HepG2 (cell line): ENCODE data around the gene CMYA5. TPM values are rescaled to one million over a fixed set of nuclear protein-coding genes. Genes with fewer than 3 reads are reported as not detected.

Experiments used
- HDAC1 ChIP-seq: sonication (generic); formaldehyde crosslinking; IDR thresholded peaks from 2 replicates; pipeline ENCODE4 v1.5.1; 2020; ENCODE audit warnings: mild to moderate bottlenecking, missing genetic modification reagents
- HDAC6 ChIP-seq: fragments of 200-600 bp; sonication (generic); IDR thresholded peaks from 2 replicates; pipeline ENCODE4 v1.7.0; 2017; ENCODE audit warnings: mild to moderate bottlenecking, antibody characterized with exemption, low read length, low read depth
- MTA3 ChIP-seq: sonication (generic); formaldehyde crosslinking; IDR thresholded peaks from 2 replicates; pipeline ENCODE4 v1.4.0; 2020; ENCODE audit warnings: missing genetic modification reagents
- PHF20 ChIP-seq: sonication (generic); formaldehyde crosslinking; IDR thresholded peaks from 2 replicates; pipeline ENCODE4 v1.5.0; 2020; ENCODE audit warnings: mild to moderate bottlenecking, missing genetic modification reagents
- RFX5 ChIP-seq: IDR thresholded peaks from 2 replicates; pipeline ENCODE4 v1.6.1; 2011; ENCODE audit warnings: low read depth, low read length, improper control_type of control experiment
- YEATS4 ChIP-seq: sonication (generic); formaldehyde crosslinking; IDR thresholded peaks from 2 replicates; pipeline ENCODE4 v1.4.0; 2020; ENCODE audit warnings: missing genetic modification reagents, borderline replicate concordance
- ZNF292 ChIP-seq: sonication (generic); formaldehyde crosslinking; IDR thresholded peaks from 2 replicates; pipeline ENCODE4 v1.8.1; 2022; ENCODE audit warnings: mild to moderate bottlenecking, low read depth, missing genetic modification reagents, borderline replicate concordance
- ZNF343 ChIP-seq: sonication (generic); formaldehyde crosslinking; IDR thresholded peaks from 2 replicates; pipeline ENCODE4 v1.4.0; 2020; ENCODE audit warnings: mild to moderate bottlenecking, missing genetic modification reagents
- ZNF589 ChIP-seq: sonication (generic); formaldehyde crosslinking; conservative IDR thresholded peaks from 2 replicates; pipeline ENCODE4 v1.8.0; 2022; ENCODE audit warnings: mild to moderate bottlenecking, moderate library complexity, missing genetic modification reagents
- ZSCAN29 ChIP-seq: sonication (generic); formaldehyde crosslinking; conservative IDR thresholded peaks from 2 replicates; pipeline ENCODE4 v1.4.0; 2020; ENCODE audit warnings: mild to moderate bottlenecking, missing genetic modification reagents
- polyA plus RNA-seq, 8 experiments: library from polyadenylated mRNA; depleted of rRNA in 3 of 8; stranded (reverse) in 7 of 8; unstranded in 1 of 8; fragments of >200 nt; fragmentation: Illumina TruSeq in 4 of 8; extraction: Trizol in 4 of 8; gene quantifications; 2 replicates each; pipeline versions ENCODE4 v1.2.1 to v1.2.3, GENCODE V29; 2011 to 2016; ENCODE audit warnings: low read depth in 4 of 8, missing spikeins in 1 of 8, mixed read lengths in 1 of 8; ENCODE audit not compliant: insufficient read depth in 1 of 8
- total RNA-seq, 5 experiments: library from RNA; depleted of rRNA; stranded (reverse); fragments of >200 nt; fragmentation: Illumina TruSeq; extraction: Trizol; gene quantifications; 2 replicates each; pipeline ENCODE4 v1.2.3, GENCODE V29; 2016; ENCODE audit warnings: low read depth in 1 of 5
- TF ChIP-seq, protein P1 (sequence below): sonication (generic); formaldehyde crosslinking; IDR thresholded peaks from 2 replicates; pipeline ENCODE4 v1.4.0; 2020; ENCODE audit warnings: missing genetic modification reagents
- TF ChIP-seq, protein P2 (sequence below): fragments of 450-650 bp; IDR thresholded peaks from 2 replicates; pipeline ENCODE4 v1.6.1; 2016
- TF ChIP-seq, protein P3 (sequence below): sonication (generic); formaldehyde crosslinking; IDR thresholded peaks from 2 replicates; pipeline ENCODE4 v1.4.0; 2020; ENCODE audit warnings: missing genetic modification reagents
- TF ChIP-seq, protein P4 (sequence below): sonication (generic); formaldehyde crosslinking; IDR thresholded peaks from 2 replicates; pipeline ENCODE4 v1.4.0; 2020; ENCODE audit warnings: mild to moderate bottlenecking, missing genetic modification reagents, borderline replicate concordance

The CMYA5 gene
- total and polyA plus RNA-seq, 2 of the 13 experiments (the other 11 are each of a cell fraction or from before 2014, with no cell fraction given): 0.13 to 0.51 TPM

GRCh38 chr5:79754865-79755555 is 65.4 kb downstream of the CMYA5 start (continued):
- TF ChIP-seq, protein P1, sequence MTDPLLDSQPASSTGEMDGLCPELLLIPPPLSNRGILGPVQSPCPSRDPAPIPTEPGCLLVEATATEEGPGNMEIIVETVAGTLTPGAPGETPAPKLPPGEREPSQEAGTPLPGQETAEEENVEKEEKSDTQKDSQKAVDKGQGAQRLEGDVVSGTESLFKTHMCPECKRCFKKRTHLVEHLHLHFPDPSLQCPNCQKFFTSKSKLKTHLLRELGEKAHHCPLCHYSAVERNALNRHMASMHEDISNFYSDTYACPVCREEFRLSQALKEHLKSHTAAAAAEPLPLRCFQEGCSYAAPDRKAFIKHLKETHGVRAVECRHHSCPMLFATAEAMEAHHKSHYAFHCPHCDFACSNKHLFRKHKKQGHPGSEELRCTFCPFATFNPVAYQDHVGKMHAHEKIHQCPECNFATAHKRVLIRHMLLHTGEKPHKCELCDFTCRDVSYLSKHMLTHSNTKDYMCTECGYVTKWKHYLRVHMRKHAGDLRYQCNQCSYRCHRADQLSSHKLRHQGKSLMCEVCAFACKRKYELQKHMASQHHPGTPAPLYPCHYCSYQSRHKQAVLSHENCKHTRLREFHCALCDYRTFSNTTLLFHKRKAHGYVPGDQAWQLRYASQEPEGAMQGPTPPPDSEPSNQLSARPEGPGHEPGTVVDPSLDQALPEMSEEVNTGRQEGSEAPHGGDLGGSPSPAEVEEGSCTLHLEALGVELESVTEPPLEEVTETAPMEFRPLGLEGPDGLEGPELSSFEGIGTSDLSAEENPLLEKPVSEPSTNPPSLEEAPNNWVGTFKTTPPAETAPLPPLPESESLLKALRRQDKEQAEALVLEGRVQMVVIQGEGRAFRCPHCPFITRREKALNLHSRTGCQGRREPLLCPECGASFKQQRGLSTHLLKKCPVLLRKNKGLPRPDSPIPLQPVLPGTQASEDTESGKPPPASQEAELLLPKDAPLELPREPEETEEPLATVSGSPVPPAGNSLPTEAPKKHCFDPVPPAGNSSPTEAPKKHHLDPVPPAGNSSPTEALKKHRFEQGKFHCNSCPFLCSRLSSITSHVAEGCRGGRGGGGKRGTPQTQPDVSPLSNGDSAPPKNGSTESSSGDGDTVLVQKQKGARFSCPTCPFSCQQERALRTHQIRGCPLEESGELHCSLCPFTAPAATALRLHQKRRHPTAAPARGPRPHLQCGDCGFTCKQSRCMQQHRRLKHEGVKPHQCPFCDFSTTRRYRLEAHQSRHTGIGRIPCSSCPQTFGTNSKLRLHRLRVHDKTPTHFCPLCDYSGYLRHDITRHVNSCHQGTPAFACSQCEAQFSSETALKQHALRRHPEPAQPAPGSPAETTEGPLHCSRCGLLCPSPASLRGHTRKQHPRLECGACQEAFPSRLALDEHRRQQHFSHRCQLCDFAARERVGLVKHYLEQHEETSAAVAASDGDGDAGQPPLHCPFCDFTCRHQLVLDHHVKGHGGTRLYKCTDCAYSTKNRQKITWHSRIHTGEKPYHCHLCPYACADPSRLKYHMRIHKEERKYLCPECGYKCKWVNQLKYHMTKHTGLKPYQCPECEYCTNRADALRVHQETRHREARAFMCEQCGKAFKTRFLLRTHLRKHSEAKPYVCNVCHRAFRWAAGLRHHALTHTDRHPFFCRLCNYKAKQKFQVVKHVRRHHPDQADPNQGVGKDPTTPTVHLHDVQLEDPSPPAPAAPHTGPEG (CRISPR knock-in tag): no peak
- TF ChIP-seq HDAC1 (CRISPR knock-in tag): peak; percentile 51; the same call in 1 of the 2 replicates
- TF ChIP-seq ZNF343 (CRISPR knock-in tag): no peak
- no peak for TF ChIP-seq MTA3 (CRISPR knock-in tag)
- no peak for TF ChIP-seq ZNF589
- no peak for TF ChIP-seq PHF20 (CRISPR knock-in tag)
- TF ChIP-seq ZSCAN29 (CRISPR knock-in tag): peak; percentile 59; the same call in 1 of the 2 replicates
- TF ChIP-seq YEATS4 (CRISPR knock-in tag): no peak
- TF ChIP-seq, protein P2, sequence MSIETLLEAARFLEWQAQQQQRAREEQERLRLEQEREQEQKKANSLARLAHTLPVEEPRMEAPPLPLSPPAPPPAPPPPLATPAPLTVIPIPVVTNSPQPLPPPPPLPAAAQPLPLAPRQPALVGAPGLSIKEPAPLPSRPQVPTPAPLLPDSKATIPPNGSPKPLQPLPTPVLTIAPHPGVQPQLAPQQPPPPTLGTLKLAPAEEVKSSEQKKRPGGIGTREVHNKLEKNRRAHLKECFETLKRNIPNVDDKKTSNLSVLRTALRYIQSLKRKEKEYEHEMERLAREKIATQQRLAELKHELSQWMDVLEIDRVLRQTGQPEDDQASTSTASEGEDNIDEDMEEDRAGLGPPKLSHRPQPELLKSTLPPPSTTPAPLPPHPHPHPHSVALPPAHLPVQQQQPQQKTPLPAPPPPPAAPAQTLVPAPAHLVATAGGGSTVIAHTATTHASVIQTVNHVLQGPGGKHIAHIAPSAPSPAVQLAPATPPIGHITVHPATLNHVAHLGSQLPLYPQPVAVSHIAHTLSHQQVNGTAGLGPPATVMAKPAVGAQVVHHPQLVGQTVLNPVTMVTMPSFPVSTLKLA: no peak
- TF ChIP-seq RFX5: no peak
- TF ChIP-seq, protein P3, sequence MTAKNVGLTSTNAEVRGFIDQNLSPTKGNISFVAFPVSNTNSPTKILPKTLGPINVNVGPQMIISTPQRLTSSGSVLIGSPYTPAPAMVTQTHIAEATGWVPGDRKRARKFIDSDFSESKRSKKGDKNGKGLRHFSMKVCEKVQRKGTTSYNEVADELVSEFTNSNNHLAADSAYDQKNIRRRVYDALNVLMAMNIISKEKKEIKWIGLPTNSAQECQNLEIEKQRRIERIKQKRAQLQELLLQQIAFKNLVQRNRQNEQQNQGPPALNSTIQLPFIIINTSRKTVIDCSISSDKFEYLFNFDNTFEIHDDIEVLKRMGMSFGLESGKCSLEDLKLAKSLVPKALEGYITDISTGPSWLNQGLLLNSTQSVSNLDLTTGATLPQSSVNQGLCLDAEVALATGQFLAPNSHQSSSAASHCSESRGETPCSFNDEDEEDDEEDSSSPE (CRISPR knock-in tag): no peak
- no peak for TF ChIP-seq HDAC6
- TF ChIP-seq, protein P4, sequence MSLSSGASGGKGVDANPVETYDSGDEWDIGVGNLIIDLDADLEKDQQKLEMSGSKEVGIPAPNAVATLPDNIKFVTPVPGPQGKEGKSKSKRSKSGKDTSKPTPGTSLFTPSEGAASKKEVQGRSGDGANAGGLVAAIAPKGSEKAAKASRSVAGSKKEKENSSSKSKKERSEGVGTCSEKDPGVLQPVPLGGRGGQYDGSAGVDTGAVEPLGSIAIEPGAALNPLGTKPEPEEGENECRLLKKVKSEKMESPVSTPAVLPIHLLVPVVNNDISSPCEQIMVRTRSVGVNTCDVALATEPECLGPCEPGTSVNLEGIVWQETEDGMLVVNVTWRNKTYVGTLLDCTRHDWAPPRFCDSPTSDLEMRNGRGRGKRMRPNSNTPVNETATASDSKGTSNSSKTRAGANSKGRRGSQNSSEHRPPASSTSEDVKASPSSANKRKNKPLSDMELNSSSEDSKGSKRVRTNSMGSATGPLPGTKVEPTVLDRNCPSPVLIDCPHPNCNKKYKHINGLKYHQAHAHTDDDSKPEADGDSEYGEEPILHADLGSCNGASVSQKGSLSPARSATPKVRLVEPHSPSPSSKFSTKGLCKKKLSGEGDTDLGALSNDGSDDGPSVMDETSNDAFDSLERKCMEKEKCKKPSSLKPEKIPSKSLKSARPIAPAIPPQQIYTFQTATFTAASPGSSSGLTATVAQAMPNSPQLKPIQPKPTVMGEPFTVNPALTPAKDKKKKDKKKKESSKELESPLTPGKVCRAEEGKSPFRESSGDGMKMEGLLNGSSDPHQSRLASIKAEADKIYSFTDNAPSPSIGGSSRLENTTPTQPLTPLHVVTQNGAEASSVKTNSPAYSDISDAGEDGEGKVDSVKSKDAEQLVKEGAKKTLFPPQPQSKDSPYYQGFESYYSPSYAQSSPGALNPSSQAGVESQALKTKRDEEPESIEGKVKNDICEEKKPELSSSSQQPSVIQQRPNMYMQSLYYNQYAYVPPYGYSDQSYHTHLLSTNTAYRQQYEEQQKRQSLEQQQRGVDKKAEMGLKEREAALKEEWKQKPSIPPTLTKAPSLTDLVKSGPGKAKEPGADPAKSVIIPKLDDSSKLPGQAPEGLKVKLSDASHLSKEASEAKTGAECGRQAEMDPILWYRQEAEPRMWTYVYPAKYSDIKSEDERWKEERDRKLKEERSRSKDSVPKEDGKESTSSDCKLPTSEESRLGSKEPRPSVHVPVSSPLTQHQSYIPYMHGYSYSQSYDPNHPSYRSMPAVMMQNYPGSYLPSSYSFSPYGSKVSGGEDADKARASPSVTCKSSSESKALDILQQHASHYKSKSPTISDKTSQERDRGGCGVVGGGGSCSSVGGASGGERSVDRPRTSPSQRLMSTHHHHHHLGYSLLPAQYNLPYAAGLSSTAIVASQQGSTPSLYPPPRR (CRISPR knock-in tag): no peak
- no peak for TF ChIP-seq ZNF292 (CRISPR knock-in tag)
